ENCODE measurements around the gene TTC33. TPM values are rescaled to one million over a fixed set of nuclear protein-coding genes. Genes with fewer than 3 reads are reported as not detected.

The TTC33 gene
- total RNA-seq, 1 experiment from 2014 or later, result 12.6 TPM

- POLR2A ChIA-PET, result no interaction called here
- no peaks in the 10 kb centered on the region for H3K27me3 ChIP-seq (ENCODE audit: control insufficient read depth, insufficient read depth, low read length)
Measured at GRCh38 chr5:40514976-40515375, 240.8 kb downstream of the TTC33 start.

GRCh38 chr5:40511801-40512200 is 244.0 kb downstream of the TTC33 start:
- no TSS peak for BruUV-seq (replicated peaks)
- intact Hi-C loops (cut with micrococcal nuclease; ENCODE audit: unreplicated experiment), result no loop called here
- no peak for TF ChIP-seq SIN3A (IDR thresholded peaks at IDR 0.05; ENCODE audit: borderline replicate concordance, insufficient read depth, low read depth, low read length)
- no peak for TF ChIP-seq TCF7L2 (IDR thresholded peaks at IDR 0.05; ENCODE audit: low read depth, low read length)
- TF ChIP-seq REST (IDR thresholded peaks at IDR 0.05; ENCODE audit: insufficient read depth in 1 of 2, low read depth in 2 of 2, low read length in 1 of 2), result no peak
- TF ChIP-seq POLR2AphosphoS5 (IDR thresholded peaks at IDR 0.05; ENCODE audit: low read depth, low read length), result no peak
- no peak for TF ChIP-seq CTCF (IDR thresholded peaks at IDR 0.05)

More at GRCh38 chr5:40514976-40515375, 240.8 kb downstream of the TTC33 start:
- ATAC-seq (no peak), DNase-seq (ENCODE audit: low read depth, low spot score) (no peak)
- in situ Hi-C loops (cut with HindIII; ENCODE audit: low pct_unique_long_range_greater_than_20kb, low sequenced_read_pairs) (no loop called here), intact Hi-C loops (cut with micrococcal nuclease; ENCODE audit: unreplicated experiment) (no loop called here)
- H3K36me3 ChIP-seq (ENCODE audit: control insufficient read depth, insufficient read depth, low read length), result no peaks in the 10 kb centered on the region
- no peak overlapping the region for H3K27ac ChIP-seq (ENCODE audit: low read length)
- H3K9me3 ChIP-seq (ENCODE audit: control insufficient read depth, insufficient read depth, low read depth, low read length), result no peaks in the 10 kb centered on the region
- H3K4me1 ChIP-seq (ENCODE audit: control insufficient read depth, insufficient read depth, low read length), result no peaks in the 10 kb centered on the region
- CTCF ChIA-PET, result no interaction called here
- H3K4me3 ChIP-seq (ENCODE audit: low read depth in 2 of 2, low read length in 2 of 2), result no peak overlapping the region
- no peak for TF ChIP-seq CTCF (IDR thresholded peaks at IDR 0.05)
- no peak for TF ChIP-seq TCF7L2 (IDR thresholded peaks at IDR 0.05; ENCODE audit: low read depth, low read length)
- no peak for TF ChIP-seq POLR2AphosphoS5 (IDR thresholded peaks at IDR 0.05; ENCODE audit: low read depth, low read length)
- no peak for TF ChIP-seq SIN3A (IDR thresholded peaks at IDR 0.05; ENCODE audit: borderline replicate concordance, insufficient read depth, low read depth, low read length)
- no peak for TF ChIP-seq REST (IDR thresholded peaks at IDR 0.05; ENCODE audit: insufficient read depth in 1 of 2, low read depth in 2 of 2, low read length in 1 of 2)
- BruUV-seq (replicated peaks), result no TSS peak

More at GRCh38 chr5:40511801-40512200, 244.0 kb downstream of the TTC33 start:
- POLR2A ChIA-PET, result no interaction called here
- Histone ChIP-seq H3K27me3 (ENCODE audit: control insufficient read depth, insufficient read depth, low read length) (no peaks in the 10 kb centered on the region), H3K4me1 (ENCODE audit: control insufficient read depth, insufficient read depth, low read length) (no peaks in the 10 kb centered on the region), H3K4me3 (ENCODE audit: low read depth in 2 of 2, low read length in 2 of 2) (no peak overlapping the region), H3K9me3 (ENCODE audit: control insufficient read depth, insufficient read depth, low read depth, low read length) (no peaks in the 10 kb centered on the region), H3K27ac (ENCODE audit: low read length) (no peak overlapping the region), H3K36me3 (ENCODE audit: control insufficient read depth, insufficient read depth, low read length) (no peaks in the 10 kb centered on the region)
- DNase-seq (ENCODE audit: low read depth, low spot score) (no peak), ATAC-seq (no peak)
- CTCF ChIA-PET, result no interaction called here
- in situ Hi-C loops (cut with HindIII; ENCODE audit: low pct_unique_long_range_greater_than_20kb, low sequenced_read_pairs), result no loop called here
